IMR-90 (cell line): ENCODE measurements around the gene PITPNC1. TPM values are rescaled to one million over a fixed set of nuclear protein-coding genes. Genes with fewer than 3 reads are reported as not detected.

Experiments used
- ATAC-seq: fragments of 200-7000 bp; cut with Tn5 transposase; 2 replicates; pipeline ENCODE4 v1.9.1; 2020; ENCODE audit warnings: low read depth, mild to moderate bottlenecking, moderate library complexity
- BruUV-seq: library from RNA; stranded (reverse); fragments of 400-500 nt; replicated peaks from 2 replicates; lab custom pipeline; 2021; lab: Mats Ljungman, UMichigan
- CTCF ChIA-PET: fragments of 300-600 bp; formaldehyde crosslinking; extraction: SDS; loops from one replicate; lab custom pipeline; 2021; ENCODE audit warnings: antibody characterized with exemption; lab: Yijun Ruan, JAX
- POLR2A ChIA-PET: fragments of 300-600 bp; sonication (Branson Sonifier 250); formaldehyde crosslinking; loops from one replicate; lab custom pipeline; 2022; ENCODE audit warnings: antibody characterized with exemption; ENCODE audit not compliant: unreplicated experiment; lab: Charles Lee
- DNase-seq: peaks from one replicate; pipeline ENCODE4 v3.0.0; 2013
- H2AFZ ChIP-seq: replicated peaks from 2 replicates; pipeline ENCODE3; 2013; ENCODE audit warnings: low read length, mild to moderate bottlenecking; ENCODE audit not compliant: poor library complexity
- H2AK5ac ChIP-seq: 2 replicates; pipeline ENCODE4 v1.6.1; 2013; ENCODE audit warnings: low read depth, low read length, inconsistent platforms
- H2AK9ac ChIP-seq: replicated peaks from 2 replicates; pipeline ENCODE3; 2013; ENCODE audit warnings: mild to moderate bottlenecking, low read depth, low read length, moderate library complexity; ENCODE audit not compliant: poor library complexity
- H2BK120ac ChIP-seq: 2 replicates; pipeline ENCODE4 v1.6.1; 2013; ENCODE audit warnings: low read depth, low read length, inconsistent platforms
- H2BK15ac ChIP-seq: 3 replicates; pipeline ENCODE4 v1.6.1; 2013; ENCODE audit warnings: low read depth, low read length, inconsistent platforms
- H2BK20ac ChIP-seq: 2 replicates; pipeline ENCODE4 v1.6.1; 2013; ENCODE audit warnings: low read depth, mild to moderate bottlenecking, inconsistent platforms, low read length, moderate library complexity
- H2BK5ac ChIP-seq: 2 replicates; pipeline ENCODE4 v1.6.1; 2013; ENCODE audit warnings: mild to moderate bottlenecking, low read depth, low read length, inconsistent platforms; ENCODE audit not compliant: poor library complexity, severe bottlenecking
- H3K14ac ChIP-seq: replicated peaks from 2 replicates; pipeline ENCODE4 v1.6.1; 2013; ENCODE audit warnings: low read depth, low read length, inconsistent platforms
- H3K18ac ChIP-seq: 2 replicates; pipeline ENCODE4 v1.6.1; 2013; ENCODE audit warnings: low read depth, low read length, control low read depth
- H3K23ac ChIP-seq: 2 replicates; pipeline ENCODE4 v1.6.1; 2013; ENCODE audit warnings: low read depth, low read length, inconsistent platforms
- H3K27ac ChIP-seq: 2 replicates; pipeline ENCODE4 v1.5.1; 2013; ENCODE audit warnings: mild to moderate bottlenecking, control low read depth, low read length; ENCODE audit not compliant: insufficient read depth
- H3K27me3 ChIP-seq: 2 replicates; pipeline ENCODE4 v1.6.1; 2013; ENCODE audit warnings: low read length; ENCODE audit not compliant: control insufficient read depth, insufficient read depth
- H3K36me3 ChIP-seq: 2 replicates; pipeline ENCODE4 v1.6.1; 2013; ENCODE audit warnings: low read length, mixed read lengths; ENCODE audit not compliant: control insufficient read depth, insufficient read depth
- H3K4ac ChIP-seq: 2 replicates; pipeline ENCODE4 v1.6.1; 2013; ENCODE audit warnings: low read depth, low read length, inconsistent platforms
- H3K4me1 ChIP-seq: 2 replicates; pipeline ENCODE4 v1.6.1; 2013; ENCODE audit warnings: low read length, mixed read lengths; ENCODE audit not compliant: control insufficient read depth, insufficient read depth
- H3K4me2 ChIP-seq: 2 replicates; pipeline ENCODE4 v1.6.1; 2013; ENCODE audit warnings: low read depth, mild to moderate bottlenecking, control low read depth, low read length, moderate library complexity
- H3K4me3 ChIP-seq: 2 replicates; pipeline ENCODE4 v1.5.1; 2013; ENCODE audit warnings: low read depth, mild to moderate bottlenecking, control low read depth, low read length, moderate library complexity; ENCODE audit not compliant: insufficient read depth
- H3K56ac ChIP-seq: 2 replicates; pipeline ENCODE4 v1.6.1; 2013; ENCODE audit warnings: low read length, inconsistent platforms; ENCODE audit not compliant: insufficient read depth; ENCODE audit errors: extremely low read depth
- H3K79me1 ChIP-seq, 2 experiments: 2 replicates each; pipeline ENCODE4 v1.6.1; 2013; ENCODE audit warnings: low read length in 2 of 2, inconsistent platforms in 1 of 2, low read depth in 1 of 2
- H3K9ac ChIP-seq: 2 replicates; pipeline ENCODE4 v1.6.1; 2013; ENCODE audit warnings: low read depth, low read length, control low read depth
- H3K9me1 ChIP-seq: 2 replicates; pipeline ENCODE4 v1.6.1; 2013; ENCODE audit warnings: low read length, inconsistent platforms; ENCODE audit not compliant: insufficient read depth
- H3K9me3 ChIP-seq: 2 replicates; pipeline ENCODE4 v1.6.1; 2013; ENCODE audit warnings: low read length; ENCODE audit not compliant: control insufficient read depth, insufficient read depth
- H4K20me1 ChIP-seq: 2 replicates; pipeline ENCODE4 v1.6.1; 2013; ENCODE audit warnings: low read length, inconsistent platforms; ENCODE audit not compliant: insufficient read depth
- H4K5ac ChIP-seq: 2 replicates; pipeline ENCODE4 v1.6.1; 2013; ENCODE audit warnings: mild to moderate bottlenecking, low read depth, low read length, control low read depth
- H4K8ac ChIP-seq, 2 experiments: 2 replicates each; pipeline ENCODE4 v1.6.1; 2013; ENCODE audit warnings: low read depth in 2 of 2, low read length in 2 of 2, control low read depth in 1 of 2, inconsistent platforms in 1 of 2
- H4K91ac ChIP-seq: 2 replicates; pipeline ENCODE4 v1.6.1; 2013; ENCODE audit warnings: low read depth, low read length, inconsistent platforms; ENCODE audit not compliant: insufficient read depth
- BHLHE40 ChIP-seq: fragments of 150-350 bp; IDR thresholded peaks from 2 replicates; pipeline ENCODE4 v1.6.1; 2016; ENCODE audit warnings: mild to moderate bottlenecking, low read depth, low read length
- CEBPB ChIP-seq: IDR thresholded peaks from 2 replicates; pipeline ENCODE4 v1.6.1; 2012; ENCODE audit warnings: low read depth, low read length, improper control_type of control experiment
- CHD1 ChIP-seq: IDR thresholded peaks from 2 replicates; pipeline ENCODE4 v1.6.1; 2012; ENCODE audit warnings: low read depth, low read length, improper control_type of control experiment
- FOS ChIP-seq: fragments of 150-350 bp; IDR thresholded peaks from 2 replicates; pipeline ENCODE4 v1.6.1; 2016; ENCODE audit warnings: low read depth, low read length
- MAFK ChIP-seq: IDR thresholded peaks from 2 replicates; pipeline ENCODE4 v1.6.1; 2012; ENCODE audit warnings: low read depth, low read length, improper control_type of control experiment
- MAZ ChIP-seq: IDR thresholded peaks from 2 replicates; pipeline ENCODE4 v1.6.1; 2012; ENCODE audit warnings: low read depth, mild to moderate bottlenecking, low read length, improper control_type of control experiment, moderate library complexity, borderline replicate concordance
- MXI1 ChIP-seq: IDR thresholded peaks from 2 replicates; pipeline ENCODE4 v1.6.1; 2012; ENCODE audit warnings: low read depth, mild to moderate bottlenecking, low read length, moderate library complexity, borderline replicate concordance
- NFE2L2 ChIP-seq: fragments of 150-350 bp; IDR thresholded peaks from 2 replicates; pipeline ENCODE4 v1.6.1; 2016; ENCODE audit warnings: low read depth, mild to moderate bottlenecking, low read length
- POLR2A ChIP-seq: IDR thresholded peaks from 2 replicates; pipeline ENCODE4 v1.6.1; 2012; ENCODE audit warnings: mild to moderate bottlenecking, low read depth, low read length
- RAD21 ChIP-seq: IDR thresholded peaks from 2 replicates; pipeline ENCODE4 v1.6.1; 2012; ENCODE audit warnings: low read length, improper control_type of control experiment
- RCOR1 ChIP-seq: IDR thresholded peaks from 2 replicates; pipeline ENCODE4 v1.6.1; 2012; ENCODE audit warnings: mild to moderate bottlenecking, low read length, improper control_type of control experiment; ENCODE audit not compliant: insufficient replicate concordance
- RFX5 ChIP-seq: IDR thresholded peaks from 2 replicates; pipeline ENCODE4 v1.8.0; 2012; ENCODE audit warnings: low read depth, mild to moderate bottlenecking, low read length, moderate library complexity
- SMC3 ChIP-seq: fragments of 150-350 bp; IDR thresholded peaks from 2 replicates; pipeline ENCODE4 v1.6.1; 2016; ENCODE audit warnings: low read depth, mild to moderate bottlenecking, antibody characterized with exemption, low read length, moderate library complexity
- WGBS, 2 experiments: methylation state at CpG; one replicate each; pipeline versions ENCODE4 v1.1.5 to v1.1.7; 2013; ENCODE audit warnings: missing lambda C conversion rate in 2 of 2; ENCODE audit not compliant: insufficient read length in 1 of 2; ENCODE audit errors: extremely low coverage in 2 of 2; 5-methylcytosine and 5-hydroxymethylcytosine counted together
- dilution Hi-C: fragments of 300-500 bp; cut with HindIII; formaldehyde crosslinking; loops from one replicate; pipeline ENCODE4 v1.14.3; 2018; ENCODE audit warnings: low sequenced_read_pairs; ENCODE audit not compliant: unreplicated experiment
- in situ Hi-C: fragments of 300-500 bp; cut with MboI; formaldehyde crosslinking; loops from 3 replicates; pipeline ENCODE4 v1.14.3; 2019; ENCODE audit warnings: low sequenced_read_pairs, inconsistent platforms, mixed read lengths
- intact Hi-C: fragments of 100-400 bp; cut with micrococcal nuclease; formaldehyde crosslinking; loops from 2 replicates; pipeline ENCODE4 v1.10.0; 2022
- polyA plus RNA-seq, 3 experiments: library from polyadenylated mRNA; depleted of rRNA; stranded (reverse); fragments of >200 nt; gene quantifications; 2 replicates each; pipeline ENCODE4 v1.2.3, GENCODE V29; 2012; ENCODE audit warnings: low replicate concordance in 1 of 3
- total RNA-seq: library from RNA; depleted of rRNA; stranded (reverse); fragments of >200 nt; gene quantifications from 2 replicates; pipeline ENCODE4 v1.2.3, GENCODE V29; 2012
- TF ChIP-seq, protein P1 (sequence below): conservative IDR thresholded peaks from 2 replicates; pipeline ENCODE4 v1.5.1; 2012; ENCODE audit warnings: mild to moderate bottlenecking, low read depth, low read length, improper control_type of control experiment
- TF ChIP-seq, protein P2 (sequence below): fragments of 150-350 bp; IDR thresholded peaks from 2 replicates; pipeline ENCODE4 v1.6.1; 2017; ENCODE audit warnings: mild to moderate bottlenecking, antibody characterized with exemption, low read length, low read depth
- TF ChIP-seq, protein P3 (sequence below): fragments of 150-350 bp; IDR thresholded peaks from 2 replicates; pipeline ENCODE4 v1.6.1; 2016; ENCODE audit warnings: low read depth, mild to moderate bottlenecking, low read length, moderate library complexity, borderline replicate concordance

PITPNC1 gene
- total and polyA plus RNA-seq, 2 of the 4 experiments (the other 2 are of a cell fraction) = 4.1 TPM

DNA sequence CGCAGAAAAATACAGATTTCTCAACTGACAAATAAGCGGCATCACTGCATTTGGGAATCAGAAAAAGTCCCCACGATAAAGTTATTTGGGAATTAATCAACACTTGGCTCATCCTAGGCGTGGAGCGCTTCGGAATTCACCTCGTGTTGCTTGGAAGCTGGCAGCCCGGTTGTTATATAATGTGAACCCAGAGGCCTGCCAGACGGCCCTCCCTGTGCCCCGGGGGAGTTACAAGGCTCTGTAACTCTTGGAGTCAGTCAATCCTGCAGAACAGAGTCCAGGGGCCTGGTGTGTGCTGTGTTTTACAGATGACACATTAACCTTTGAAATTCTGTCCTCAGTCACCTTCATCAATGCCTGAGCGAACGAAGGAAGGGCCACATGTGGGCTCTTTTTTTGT is 111.1 kb downstream of the PITPNC1 start:
- 47% methylated on average over 3 of the region's 12 CpGs; no CpG with 5 or more reads in 1 of the 2 experiments for WGBS, 2 experiments
- Histone ChIP-seq H3K79me1 (peaks cover 31 to 37% of the 10 kb centered on the region in 2 experiments), H3K14ac (no peak overlapping the region), H2AFZ (no peak overlapping the region), H4K91ac (no peak overlapping the region), H3K18ac (no peak overlapping the region), H3K27ac (no peak overlapping the region), H4K20me1 (peaks cover 4% of the 10 kb centered on the region; the same call in 1 of the 2 replicates), H3K4ac (no peak overlapping the region), H3K9me3 (no peaks in the 10 kb centered on the region), H2BK15ac (no peak overlapping the region), H2BK5ac (no peak overlapping the region), H3K27me3 (no peaks in the 10 kb centered on the region), H3K36me3 (no peaks in the 10 kb centered on the region), H3K4me3 (no peak overlapping the region), H2AK5ac (no peak overlapping the region), H3K4me2 (no peak overlapping the region), H3K23ac (no peak overlapping the region), H3K9me1 (peaks cover 5% of the 10 kb centered on the region), H2AK9ac (no peak overlapping the region), H4K5ac (no peak overlapping the region), H3K56ac (no peak overlapping the region), H2BK120ac (no peak overlapping the region), H3K4me1 (peaks cover 12% of the 10 kb centered on the region), H2BK20ac (no peak overlapping the region), H3K9ac (no peak overlapping the region), H4K8ac (no peak overlapping the region)
- TF ChIP-seq CHD1 (no peak), SMC3 (no peak), FOS (no peak), MAZ (no peak), RCOR1 (no peak), MXI1 (no peak), MAFK (no peak), CEBPB (no peak), BHLHE40 (no peak), RAD21 (no peak), POLR2A (no peak), NFE2L2 (no peak), RFX5 (no peak)
- TF ChIP-seq, protein P1, sequence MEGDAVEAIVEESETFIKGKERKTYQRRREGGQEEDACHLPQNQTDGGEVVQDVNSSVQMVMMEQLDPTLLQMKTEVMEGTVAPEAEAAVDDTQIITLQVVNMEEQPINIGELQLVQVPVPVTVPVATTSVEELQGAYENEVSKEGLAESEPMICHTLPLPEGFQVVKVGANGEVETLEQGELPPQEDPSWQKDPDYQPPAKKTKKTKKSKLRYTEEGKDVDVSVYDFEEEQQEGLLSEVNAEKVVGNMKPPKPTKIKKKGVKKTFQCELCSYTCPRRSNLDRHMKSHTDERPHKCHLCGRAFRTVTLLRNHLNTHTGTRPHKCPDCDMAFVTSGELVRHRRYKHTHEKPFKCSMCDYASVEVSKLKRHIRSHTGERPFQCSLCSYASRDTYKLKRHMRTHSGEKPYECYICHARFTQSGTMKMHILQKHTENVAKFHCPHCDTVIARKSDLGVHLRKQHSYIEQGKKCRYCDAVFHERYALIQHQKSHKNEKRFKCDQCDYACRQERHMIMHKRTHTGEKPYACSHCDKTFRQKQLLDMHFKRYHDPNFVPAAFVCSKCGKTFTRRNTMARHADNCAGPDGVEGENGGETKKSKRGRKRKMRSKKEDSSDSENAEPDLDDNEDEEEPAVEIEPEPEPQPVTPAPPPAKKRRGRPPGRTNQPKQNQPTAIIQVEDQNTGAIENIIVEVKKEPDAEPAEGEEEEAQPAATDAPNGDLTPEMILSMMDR = no peak
- TF ChIP-seq, protein P2, sequence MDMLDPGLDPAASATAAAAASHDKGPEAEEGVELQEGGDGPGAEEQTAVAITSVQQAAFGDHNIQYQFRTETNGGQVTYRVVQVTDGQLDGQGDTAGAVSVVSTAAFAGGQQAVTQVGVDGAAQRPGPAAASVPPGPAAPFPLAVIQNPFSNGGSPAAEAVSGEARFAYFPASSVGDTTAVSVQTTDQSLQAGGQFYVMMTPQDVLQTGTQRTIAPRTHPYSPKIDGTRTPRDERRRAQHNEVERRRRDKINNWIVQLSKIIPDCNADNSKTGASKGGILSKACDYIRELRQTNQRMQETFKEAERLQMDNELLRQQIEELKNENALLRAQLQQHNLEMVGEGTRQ = no peak
- TF ChIP-seq, protein P3, sequence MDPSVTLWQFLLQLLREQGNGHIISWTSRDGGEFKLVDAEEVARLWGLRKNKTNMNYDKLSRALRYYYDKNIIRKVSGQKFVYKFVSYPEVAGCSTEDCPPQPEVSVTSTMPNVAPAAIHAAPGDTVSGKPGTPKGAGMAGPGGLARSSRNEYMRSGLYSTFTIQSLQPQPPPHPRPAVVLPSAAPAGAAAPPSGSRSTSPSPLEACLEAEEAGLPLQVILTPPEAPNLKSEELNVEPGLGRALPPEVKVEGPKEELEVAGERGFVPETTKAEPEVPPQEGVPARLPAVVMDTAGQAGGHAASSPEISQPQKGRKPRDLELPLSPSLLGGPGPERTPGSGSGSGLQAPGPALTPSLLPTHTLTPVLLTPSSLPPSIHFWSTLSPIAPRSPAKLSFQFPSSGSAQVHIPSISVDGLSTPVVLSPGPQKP = no peak
- no TSS peak for BruUV-seq
- in situ Hi-C loops (no loop called here), dilution Hi-C loops (no loop called here), intact Hi-C loops (no loop called here)
- POLR2A ChIA-PET = no interaction called here
- DNase-seq (no peak), ATAC-seq (no peak)
- CTCF ChIA-PET = no interaction called here
